H7 (cell line): Measurements from ENCODE around the gene GANAB. TPM values are rescaled to one million over a fixed set of nuclear protein-coding genes. Genes with fewer than 3 reads are reported as not detected.
"Not testable (repeated sequence)": the region's sequence is repeated elsewhere in the genome, so short reads cannot be mapped to it uniquely, and the experiment has no call there.

Source experiments
- DNase-seq: peaks from one replicate; pipeline ENCODE4 v3.0.0; 2012
- H3K27me3 ChIP-seq: 2 replicates; pipeline ENCODE4 v1.6.0; 2011; ENCODE audit warnings: mild to moderate bottlenecking, low read length; ENCODE audit not compliant: control insufficient read depth, insufficient read depth
- H3K36me3 ChIP-seq: replicated peaks from 2 replicates; pipeline ENCODE4 v1.5.1; 2011; ENCODE audit warnings: low read length; ENCODE audit not compliant: control insufficient read depth, insufficient read depth
- H3K4me3 ChIP-seq: 2 replicates; pipeline ENCODE4 v1.5.1; 2011; ENCODE audit warnings: low read depth, mild to moderate bottlenecking, control low read depth, low read length, moderate library complexity; ENCODE audit not compliant: insufficient read depth
- total RNA-seq: library from RNA; depleted of rRNA; stranded (reverse); fragments of >200 nt; shearing (Covaris generic); gene quantifications from 2 replicates; pipeline ENCODE4 v1.2.3, GENCODE V29; 2014

GANAB gene
- total RNA-seq, 1 experiment from 2014 or later, result 181 TPM

- Histone ChIP-seq H3K27me3 (no peaks in the 10 kb centered on the region), H3K36me3 (peaks cover 8% of the 10 kb centered on the region), H3K4me3 (peak overlapping the region; percentile 71)
- no peak for DNase-seq
These were observed 6.0 kb upstream of the GANAB start for GRCh38 chr11:62652161-62653006.

GRCh38 chr11:62650283-62650682, 3.9 kb upstream of the GANAB start:
- DNase-seq, H3K4me3 ChIP-seq, H3K27me3 ChIP-seq, H3K36me3 ChIP-seq: not testable (repeated sequence)

DNA sequence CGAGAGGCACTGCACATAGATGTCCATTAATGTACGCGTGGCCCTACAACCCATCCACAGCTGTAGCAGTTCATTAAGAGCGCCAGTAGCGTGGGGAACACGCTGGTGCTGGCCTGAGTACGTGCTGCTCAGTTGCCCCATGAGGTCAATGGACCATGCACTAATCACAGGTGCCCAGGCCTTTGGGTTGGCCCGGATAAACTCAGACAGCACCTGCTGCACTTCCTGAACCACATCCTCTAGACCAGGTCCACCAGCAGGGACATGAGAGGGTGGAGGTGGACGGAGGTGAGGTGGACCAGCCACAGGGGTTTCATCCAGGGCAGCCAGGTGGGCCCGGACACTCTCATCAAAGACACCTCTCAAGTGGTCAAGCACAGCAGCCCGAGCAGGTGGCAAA, 3.1 kb upstream of the GANAB start:
- Histone ChIP-seq H3K4me3 (no peak overlapping the region), H3K27me3 (no peaks in the 10 kb centered on the region), H3K36me3 (peaks cover 9% of the 10 kb centered on the region)
- DNase-seq, result no peak

DNA sequence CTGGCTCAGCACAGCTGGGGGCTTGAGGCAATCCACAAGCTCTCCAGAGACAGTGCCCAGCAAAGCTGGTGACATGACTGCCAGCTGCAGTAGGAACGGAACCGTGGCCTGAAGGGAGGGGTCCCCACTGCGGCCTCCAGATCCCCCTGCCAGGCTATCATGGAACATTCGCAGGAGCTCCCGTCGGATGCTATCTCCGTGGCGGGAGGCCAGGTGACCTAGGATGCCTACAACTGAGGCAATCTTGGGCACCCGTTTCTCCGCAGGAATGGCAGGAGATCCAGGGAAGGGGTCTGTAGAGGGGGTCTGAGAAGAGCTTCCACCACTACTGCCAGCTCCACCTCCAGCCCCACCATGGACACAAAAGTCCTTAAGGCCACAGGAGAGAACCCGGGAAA, 2.6 kb upstream of the GANAB start:
- DNase-seq, result no peak

GRCh38 chr11:62648185-62648966, 2.0 kb upstream of the GANAB start:
- Histone ChIP-seq H3K36me3 (peaks cover 12% of the 10 kb centered on the region), H3K27me3 (no peaks in the 10 kb centered on the region), H3K4me3 (no peak overlapping the region)
- no peak for DNase-seq

More for the DNA sequence above, 2.6 kb upstream of the GANAB start:
- H3K27me3 ChIP-seq, result no peaks in the 10 kb centered on the region
- peaks cover 12% of the 10 kb centered on the region for H3K36me3 ChIP-seq
- H3K4me3 ChIP-seq, result no peak overlapping the region

DNA sequence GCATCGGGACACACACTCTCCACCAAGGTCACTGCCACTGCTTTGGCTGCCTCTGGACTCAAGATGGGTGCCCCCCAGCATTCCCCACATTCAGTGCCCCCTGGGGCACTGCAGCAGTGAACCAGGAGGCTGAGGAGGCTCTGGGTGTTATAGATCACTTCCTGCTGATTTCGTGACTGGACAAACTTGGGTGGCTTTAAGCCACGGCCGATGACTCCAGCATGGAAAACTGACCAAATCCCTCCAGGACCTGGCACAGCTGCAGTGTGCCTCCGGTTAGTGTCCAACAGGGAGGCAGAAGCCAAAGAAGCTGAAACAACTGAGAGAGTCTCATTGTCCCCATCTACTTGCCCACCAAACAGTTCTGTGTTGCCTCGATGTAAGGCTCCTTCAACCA, 1.2 kb upstream of the GANAB start:
- Histone ChIP-seq H3K4me3 (no peak overlapping the region), H3K36me3 (peaks cover 12% of the 10 kb centered on the region), H3K27me3 (no peaks in the 10 kb centered on the region)
- no peak for DNase-seq

- H3K27me3 ChIP-seq, result no peaks in the 10 kb centered on the region
- H3K4me3 ChIP-seq, result 0 out of 2 replicates have a peak overlapping the region, but pooled peaks have one; percentile 2
- no peak for DNase-seq
- peaks cover 12% of the 10 kb centered on the region for H3K36me3 ChIP-seq
These were observed 604 bp upstream of the GANAB start for GRCh38 chr11:62646825-62647608.

DNA sequence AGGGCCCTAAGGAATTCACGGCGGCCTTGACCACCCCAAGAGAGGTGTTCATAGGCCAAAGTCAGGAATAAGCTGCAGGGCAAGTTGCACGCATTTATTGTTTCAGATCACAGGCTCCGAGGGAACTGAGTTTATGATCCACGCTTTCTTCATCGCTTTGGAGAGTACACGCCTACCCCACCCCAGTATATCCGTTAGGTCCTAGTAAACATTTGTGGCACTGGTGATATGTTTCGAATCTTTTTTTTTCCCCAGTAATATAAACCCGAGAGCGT, 805 bp downstream of the GANAB start:
- no peak for DNase-seq
- Histone ChIP-seq H3K36me3 (peaks cover 12% of the 10 kb centered on the region), H3K27me3 (no peaks in the 10 kb centered on the region), H3K4me3 (peak overlapping the region; percentile 99)

DNA sequence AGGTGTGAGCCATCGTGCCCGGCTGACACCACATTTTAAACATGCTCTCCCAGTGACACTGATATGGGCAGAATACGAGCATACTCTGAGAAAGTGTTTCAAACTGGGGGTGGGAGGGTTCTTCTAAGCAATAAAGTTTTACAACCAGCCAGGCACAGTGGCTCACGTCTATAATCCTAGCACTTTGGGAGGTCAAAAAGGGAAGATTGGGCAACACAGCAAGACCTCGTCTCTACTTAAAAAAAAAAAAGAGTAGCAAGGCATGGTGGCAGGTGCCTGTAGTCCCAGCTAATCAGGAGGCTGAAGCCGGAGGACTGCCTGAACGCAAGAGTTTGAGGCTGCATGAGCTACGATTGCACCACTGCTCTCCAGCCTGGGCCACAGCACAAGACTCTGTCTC, 2.2 kb downstream of the GANAB start:
- no peak for DNase-seq
- no peak overlapping the region for H3K4me3 ChIP-seq
- peaks cover 11% of the 10 kb centered on the region for H3K36me3 ChIP-seq
- no peaks in the 10 kb centered on the region for H3K27me3 ChIP-seq

DNA sequence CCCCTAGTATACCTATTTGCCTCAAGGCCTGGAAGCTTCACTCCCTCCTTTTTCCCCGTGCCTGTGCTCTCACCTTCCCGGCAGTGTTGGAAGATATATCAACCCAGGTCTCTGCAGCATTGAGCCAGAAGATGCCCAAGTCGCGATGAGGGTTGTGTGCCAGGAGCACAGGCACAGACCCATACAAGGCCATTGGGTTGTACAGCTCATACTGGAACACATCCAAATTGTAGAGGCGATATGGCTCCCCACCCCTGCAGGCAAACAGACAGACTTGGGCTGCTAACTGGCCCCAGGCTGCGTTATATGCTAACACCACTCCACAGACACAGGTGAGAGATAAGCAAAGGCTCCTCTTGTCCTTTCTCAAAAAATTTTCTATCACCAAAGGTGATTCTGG, 13.9 kb downstream of the GANAB start:
- no peak overlapping the region for H3K4me3 ChIP-seq
- DNase-seq, result no peak
- no peaks in the 10 kb centered on the region for H3K27me3 ChIP-seq
- peaks cover 66% of the 10 kb centered on the region for H3K36me3 ChIP-seq

DNA sequence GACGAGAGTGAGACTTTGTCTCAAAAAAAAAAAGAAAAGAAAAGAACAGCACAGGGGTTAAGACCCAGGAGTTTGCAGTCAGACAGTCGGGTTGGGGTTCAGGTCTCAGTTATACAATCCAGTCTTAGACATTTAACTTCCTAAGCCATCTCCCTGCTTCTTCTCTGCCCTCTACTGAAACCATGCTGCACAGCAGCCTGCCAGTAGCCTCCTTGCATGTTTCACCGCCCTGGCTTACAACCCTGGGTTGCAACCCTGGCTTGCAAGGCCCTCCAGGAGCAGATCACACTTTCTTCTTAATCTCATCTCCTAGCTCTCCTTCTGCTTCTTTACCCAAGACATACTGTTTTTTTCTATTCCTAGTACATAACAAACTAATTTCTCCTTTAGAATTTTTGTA, 18.7 kb downstream of the GANAB start:
- H3K36me3 ChIP-seq, result peaks cover 63% of the 10 kb centered on the region
- DNase-seq, result no peak
- H3K4me3 ChIP-seq, result no peak overlapping the region
- H3K27me3 ChIP-seq, result no peaks in the 10 kb centered on the region

GRCh38 chr11:62622476-62623089, 23.8 kb downstream of the GANAB start:
- peak overlapping the region; percentile 34 for H3K4me3 ChIP-seq
- H3K27me3 ChIP-seq, result no peaks in the 10 kb centered on the region
- peaks cover 22% of the 10 kb centered on the region for H3K36me3 ChIP-seq
- no peak for DNase-seq

DNA sequence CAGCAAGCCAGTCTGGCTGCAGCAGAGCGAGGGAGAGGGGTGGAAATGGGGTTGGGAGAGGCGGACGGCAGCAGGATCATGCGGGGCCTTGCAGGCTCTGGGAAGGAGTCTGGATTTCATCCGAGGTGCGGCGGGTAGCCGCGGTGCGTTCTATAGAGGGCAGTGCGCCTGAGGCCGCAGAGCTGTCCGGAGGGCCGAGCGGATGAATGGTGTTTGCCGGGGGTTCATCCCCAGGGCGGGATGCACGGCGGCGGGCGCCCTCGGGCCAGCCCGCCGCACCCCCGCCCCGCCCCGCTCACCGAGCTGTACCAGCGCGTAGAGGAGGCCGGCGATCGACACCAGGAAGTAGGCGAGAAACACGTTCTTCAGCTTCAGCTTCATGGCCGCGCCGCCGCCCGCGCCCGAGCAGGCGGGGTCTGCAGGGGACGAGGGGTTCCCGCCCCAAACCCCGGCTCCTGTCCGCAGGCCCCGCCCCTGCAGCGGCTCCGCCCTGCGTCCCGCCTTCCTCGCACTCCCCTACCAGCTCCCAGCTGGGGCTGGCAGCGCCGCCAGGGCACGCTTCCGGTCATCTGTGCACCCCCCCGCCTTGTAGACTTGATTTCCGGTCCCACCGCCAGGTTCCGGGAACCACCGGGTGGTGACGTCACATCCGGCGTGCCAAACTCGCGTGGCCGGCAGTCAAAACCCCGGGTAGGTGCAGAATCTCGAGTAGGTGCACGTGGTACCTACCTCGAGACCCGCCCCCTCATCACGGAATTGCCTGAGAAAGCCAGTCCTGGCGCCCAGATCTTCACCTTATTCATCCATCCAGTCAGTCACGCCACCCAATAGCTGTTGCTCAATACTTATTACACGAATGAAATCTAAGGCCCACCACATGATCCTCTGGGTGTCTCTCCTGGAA, 24.6 kb downstream of the GANAB start, which contains the start of gene B3GAT3:
Gene B3GAT3, minus strand, starts transcription at position 420 of the 904 bp plus-strand sequence. Its CDS starts 39 bp downstream, at position 381.
- Histone ChIP-seq H3K27me3 (no peaks in the 10 kb centered on the region), H3K36me3 (peaks cover 18% of the 10 kb centered on the region), H3K4me3 (peak within 1 kb of the TSS; percentile 77)
- DNase-seq, result peak; percentile 100
